ENCODE data around the gene DOCK8.

DOCK8 gene

DNA sequence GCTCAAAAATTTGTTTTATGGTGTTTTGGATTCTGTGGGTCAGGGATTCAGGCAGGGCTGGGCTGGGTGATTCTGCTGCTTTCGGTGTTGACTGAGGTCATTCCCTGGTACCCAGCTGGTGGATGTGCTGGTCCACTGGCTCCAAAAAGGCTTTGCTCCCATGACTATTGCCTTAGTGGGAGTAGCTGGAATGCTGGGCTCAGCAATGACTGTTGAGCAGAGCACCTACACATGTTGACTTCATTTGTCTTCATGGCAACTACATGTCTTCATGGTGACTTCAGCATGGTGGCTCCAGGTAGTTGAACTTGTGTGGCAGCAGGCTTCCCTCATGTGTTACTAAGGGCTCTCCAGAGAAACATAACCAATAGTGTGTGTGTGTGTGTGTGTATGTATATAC is 297.2 kb downstream of the DOCK8 start:
- TF ChIP-seq, protein P1, sequence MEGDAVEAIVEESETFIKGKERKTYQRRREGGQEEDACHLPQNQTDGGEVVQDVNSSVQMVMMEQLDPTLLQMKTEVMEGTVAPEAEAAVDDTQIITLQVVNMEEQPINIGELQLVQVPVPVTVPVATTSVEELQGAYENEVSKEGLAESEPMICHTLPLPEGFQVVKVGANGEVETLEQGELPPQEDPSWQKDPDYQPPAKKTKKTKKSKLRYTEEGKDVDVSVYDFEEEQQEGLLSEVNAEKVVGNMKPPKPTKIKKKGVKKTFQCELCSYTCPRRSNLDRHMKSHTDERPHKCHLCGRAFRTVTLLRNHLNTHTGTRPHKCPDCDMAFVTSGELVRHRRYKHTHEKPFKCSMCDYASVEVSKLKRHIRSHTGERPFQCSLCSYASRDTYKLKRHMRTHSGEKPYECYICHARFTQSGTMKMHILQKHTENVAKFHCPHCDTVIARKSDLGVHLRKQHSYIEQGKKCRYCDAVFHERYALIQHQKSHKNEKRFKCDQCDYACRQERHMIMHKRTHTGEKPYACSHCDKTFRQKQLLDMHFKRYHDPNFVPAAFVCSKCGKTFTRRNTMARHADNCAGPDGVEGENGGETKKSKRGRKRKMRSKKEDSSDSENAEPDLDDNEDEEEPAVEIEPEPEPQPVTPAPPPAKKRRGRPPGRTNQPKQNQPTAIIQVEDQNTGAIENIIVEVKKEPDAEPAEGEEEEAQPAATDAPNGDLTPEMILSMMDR (IDR thresholded peaks at IDR 0.05; ENCODE audit: control extremely low read depth, extremely low read depth, low read depth, missing control alignments), result no peak
- ChIA-PET CTCF (no interaction called here), POLR2A (no interaction called here)
- no peak for DNase-seq (ENCODE audit: extremely low spot score)

DNA sequence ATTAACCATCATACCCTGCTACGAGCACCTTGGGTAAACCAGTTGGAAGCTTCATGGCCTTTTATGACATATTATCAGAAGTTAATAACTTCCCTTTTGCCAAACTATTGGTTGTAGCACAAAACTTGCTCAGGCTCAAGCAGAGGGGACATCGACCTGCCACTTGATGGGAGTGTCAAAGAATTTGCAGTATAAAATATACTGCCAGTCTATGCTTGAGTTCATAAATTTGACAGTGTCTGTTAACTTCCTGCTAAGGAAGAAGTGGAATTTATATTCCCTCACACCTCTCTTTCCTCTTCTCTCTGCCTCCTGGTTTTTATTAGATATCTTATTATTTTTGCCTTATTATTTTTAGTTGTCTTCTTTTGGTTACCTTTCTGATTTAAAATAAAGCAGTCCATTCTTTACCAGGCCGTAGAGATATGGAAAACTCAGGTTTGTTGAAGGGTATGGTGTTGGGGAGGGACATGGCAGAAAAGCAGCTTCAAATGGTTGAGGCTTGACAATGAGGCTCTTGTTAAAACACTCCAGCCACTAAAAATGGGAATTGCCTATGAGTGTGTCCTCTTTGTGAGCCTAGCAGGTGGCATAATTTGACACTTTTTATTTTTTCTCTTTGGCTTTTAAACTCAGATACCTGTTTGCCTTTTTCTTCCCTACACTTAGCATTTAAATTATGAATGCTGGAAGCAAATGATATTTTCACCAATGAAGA is 298.0 kb downstream of the DOCK8 start:
- TF ChIP-seq, protein P1 (IDR thresholded peaks at IDR 0.05; ENCODE audit: control extremely low read depth, extremely low read depth, low read depth, missing control alignments), result no peak
- ChIA-PET CTCF (no interaction called here), POLR2A (no interaction called here)
- DNase-seq (ENCODE audit: extremely low spot score), result no peak
